B cell (primary cell): ENCODE results near the gene COQ7. TPM values are rescaled to one million over a fixed set of nuclear protein-coding genes. Genes with fewer than 3 reads are reported as not detected.

Experiments used
- ATAC-seq: fragments of 200-7000 bp; cut with Tn5 transposase; one replicate; pipeline ENCODE4 v1.10.0; 2021; ENCODE audit warnings: low read depth, mild to moderate bottlenecking, moderate number of reproducible peaks, moderate library complexity
- CTCF ChIA-PET: fragments of 350-600 bp; sonication (Branson Sonifier 250); formaldehyde crosslinking; loops from one replicate; lab custom pipeline; 2021; ENCODE audit warnings: antibody characterized with exemption, inconsistent platforms; lab: Charles Lee
- POLR2A ChIA-PET: fragments of 350-600 bp; sonication (Branson Sonifier 250); formaldehyde crosslinking; loops from one replicate; lab custom pipeline; 2021; ENCODE audit warnings: antibody characterized with exemption; lab: Charles Lee
- DNase-seq: peaks from one replicate; pipeline ENCODE4 v3.0.0; 2013
- H2AFZ ChIP-seq: 2 replicates; pipeline ENCODE4 v1.6.1; 2012; ENCODE audit warnings: mild to moderate bottlenecking, low read depth, low read length; ENCODE audit not compliant: insufficient read depth, poor library complexity, severe bottlenecking
- H3K27ac ChIP-seq, 2 donors: 1 replicate in 1 of 2; 2 replicates in 1 of 2; pipeline ENCODE4 v1.5.1; 2012 to 2013; ENCODE audit warnings: low read length in 2 of 2, mild to moderate bottlenecking in 2 of 2, moderate library complexity in 1 of 2
- H3K27me3 ChIP-seq, 4 experiments: fragments of 200-600 bp in 1 of 4; sonication (generic) in 1 of 4; replicated peaks in 1 of 4; 1 replicate in 2 of 4; 2 replicates in 2 of 4; pipeline versions ENCODE4 v1.6.1 to v1.7.0; 2013 to 2016; ENCODE audit warnings: low read length in 3 of 4, mild to moderate bottlenecking in 2 of 4, mixed read lengths in 1 of 4, moderate library complexity in 1 of 4; ENCODE audit not compliant: insufficient read depth in 4 of 4, control insufficient read depth in 3 of 4; ENCODE audit errors: control extremely low read depth in 1 of 4
- H3K36me3 ChIP-seq, 2 experiments: replicated peaks in 1 of 2; 1 replicate in 1 of 2; 2 replicates in 1 of 2; pipeline versions ENCODE4 v1.6.1 to v1.7.1; 2013; ENCODE audit warnings: low read length in 1 of 2; ENCODE audit not compliant: insufficient read depth in 2 of 2, control insufficient read depth in 1 of 2; ENCODE audit errors: control extremely low read depth in 1 of 2, extremely low read depth in 1 of 2
- H3K4me1 ChIP-seq, 2 donors: fragments of 200-600 bp in 1 of 2; sonication (generic) in 1 of 2; 1 replicate in 1 of 2; 2 replicates in 1 of 2; pipeline versions ENCODE4 v1.5.1 to v1.6.1; 2013 to 2017; ENCODE audit warnings: low read length in 2 of 2; ENCODE audit not compliant: control insufficient read depth in 2 of 2, insufficient read depth in 2 of 2
- H3K4me2 ChIP-seq: replicated peaks from 2 replicates; pipeline ENCODE3; 2012; ENCODE audit warnings: mild to moderate bottlenecking, low read depth, low read length; ENCODE audit not compliant: poor library complexity, severe bottlenecking
- H3K4me3 ChIP-seq, 5 experiments: fragments of 200-600 bp in 1 of 5; sonication (generic) in 1 of 5; 1 replicate in 3 of 5; 2 replicates in 2 of 5; pipeline versions ENCODE4 v1.5.1 to v1.7.0; 2011 to 2016; ENCODE audit warnings: low read length in 4 of 5, mild to moderate bottlenecking in 4 of 5, low read depth in 2 of 5, control low read depth in 1 of 5, moderate library complexity in 1 of 5; ENCODE audit not compliant: insufficient read depth in 1 of 5; ENCODE audit errors: control extremely low read depth in 1 of 5, extremely low read depth in 1 of 5
- H3K79me2 ChIP-seq: fragments of 200-600 bp; sonication (generic); one replicate; pipeline ENCODE4 v1.6.0; 2016; ENCODE audit warnings: low read length; ENCODE audit not compliant: control insufficient read depth, insufficient read depth
- H3K9ac ChIP-seq: fragments of 200-600 bp; sonication (generic); 2 replicates; pipeline ENCODE4 v1.6.1; 2017; ENCODE audit warnings: mild to moderate bottlenecking, low read length, moderate library complexity
- H3K9me3 ChIP-seq, 3 donors: one replicate each; pipeline versions ENCODE4 v1.6.1 to v1.7.1; 2013; ENCODE audit warnings: low read length in 2 of 3; ENCODE audit not compliant: control insufficient read depth in 2 of 3, insufficient read depth in 1 of 3; ENCODE audit errors: control extremely low read depth in 1 of 3
- H4K20me1 ChIP-seq: 2 replicates; pipeline ENCODE4 v1.6.0; 2012; ENCODE audit warnings: mild to moderate bottlenecking, low read length; ENCODE audit not compliant: insufficient read depth, control insufficient read depth, poor library complexity, severe bottlenecking
- H3K27ac Mint-ChIP-seq: one replicate; pipeline ENCODE4 v1.8.0; 2021; ENCODE audit warnings: mixed read lengths
- H3K27me3 Mint-ChIP-seq: one replicate; pipeline ENCODE4 v1.8.0; 2021; ENCODE audit warnings: mixed read lengths
- H3K4me1 Mint-ChIP-seq: one replicate; pipeline ENCODE4 v1.8.0; 2021; ENCODE audit warnings: mixed read lengths
- H3K4me3 Mint-ChIP-seq: one replicate; pipeline ENCODE4 v1.8.0; 2021; ENCODE audit warnings: mixed read lengths
- H3K9me3 Mint-ChIP-seq: one replicate; pipeline ENCODE4 v1.8.0; 2022; ENCODE audit warnings: mixed read lengths; ENCODE audit not compliant: insufficient read depth
- CTCF ChIP-seq: fragments of 200-600 bp; IDR thresholded peaks from one replicate; pipeline ENCODE4 v1.8.0; 2022; ENCODE audit warnings: antibody characterized with exemption, mild to moderate bottlenecking
- EZH2 ChIP-seq: IDR thresholded peaks from 2 replicates; pipeline ENCODE4 v1.6.1; 2012; ENCODE audit warnings: borderline replicate concordance, low read depth, mild to moderate bottlenecking, moderate library complexity, low read length; ENCODE audit not compliant: insufficient read depth, poor library complexity, severe bottlenecking
- WGBS: methylation state at CpG from one replicate; pipeline ENCODE4 v1.1.5; 2013; ENCODE audit warnings: missing lambda C conversion rate; ENCODE audit not compliant: insufficient coverage; 5-methylcytosine and 5-hydroxymethylcytosine counted together
- intact Hi-C: fragments of 100-400 bp; cut with micrococcal nuclease; formaldehyde crosslinking; loops from one replicate; pipeline ENCODE4 v1.10.0; 2022
- polyA plus RNA-seq: library from polyadenylated mRNA; depleted of rRNA; stranded (reverse); fragments of >200 nt; gene quantifications from 2 replicates; pipeline ENCODE4 v1.2.3, GENCODE V29; 2012
- total RNA-seq, 2 donors: library from RNA; stranded (reverse); fragments of 120-200 nt in 1 of 2; gene quantifications; 1 replicate in 1 of 2; 2 replicates in 1 of 2; pipeline versions ENCODE4 v1.2.3 to v1.2.4, GENCODE V29; 2013 to 2022

COQ7 gene
- total and polyA plus RNA-seq, 2 donors (not counting 1 experiment from before 2014, with no cell fraction given) = 8.1 to 19.4 TPM

GRCh38 chr16:19110537-19111360, 43.3 kb downstream of the COQ7 start:
- ChIA-PET POLR2A (interaction anchor here (0.6 kb wide), 2 partner anchors 79 to 201 kb away, joined by 3 to 7 read pairs; no protein-coding TSS in a partner anchor), CTCF (interaction anchor here (1.5 kb wide), 1 partner anchor 69 kb away, joined by 3 read pairs; no protein-coding TSS in a partner anchor)
- H3K4me1 Mint-ChIP-seq = peaks cover 28% of the 10 kb centered on the region
- no peaks in the 10 kb centered on the region for H3K9me3 Mint-ChIP-seq
- no peak overlapping the region for H3K4me2 ChIP-seq
- H3K27me3 ChIP-seq = peaks cover 0 to 12% (median 0%) of the 10 kb centered on the region in 4 experiments
- no peak overlapping the region for H3K27ac Mint-ChIP-seq
- no peak overlapping the region for H3K4me3 Mint-ChIP-seq
- ATAC-seq = no peak
- peaks cover 13% of the 10 kb centered on the region for H3K27me3 Mint-ChIP-seq
- H3K27ac ChIP-seq = no peak overlapping the region
- no peak overlapping the region for H2AFZ ChIP-seq
- no peaks in the 10 kb centered on the region for H4K20me1 ChIP-seq
- H3K9ac ChIP-seq = no peak overlapping the region
- intact Hi-C loops = no loop called here
- no peaks in the 10 kb centered on the region for H3K9me3 ChIP-seq
- H3K36me3 ChIP-seq = no peaks in the 10 kb centered on the region
- no peak overlapping the region for H3K4me3 ChIP-seq
- WGBS = 100% methylated on average over 1 of the region's 4 CpGs
- peaks cover 8 to 11% of the 10 kb centered on the region in 2 donors for H3K4me1 ChIP-seq
- TF ChIP-seq CTCF = no peak
- TF ChIP-seq EZH2 = no peak
- no peaks in the 10 kb centered on the region for H3K79me2 ChIP-seq
- no peak for DNase-seq

GRCh38 chr16:19112099-19112407, 44.6 kb downstream of the COQ7 start:
- no peak for TF ChIP-seq EZH2
- no peak for TF ChIP-seq CTCF
- intact Hi-C loops = no loop called here
- WGBS = 100% methylated on average over 2 of the region's 2 CpGs
- H3K9me3 Mint-ChIP-seq = no peaks in the 10 kb centered on the region
- H3K27ac Mint-ChIP-seq = no peak overlapping the region
- H4K20me1 ChIP-seq = no peaks in the 10 kb centered on the region
- H3K27ac ChIP-seq = no peak overlapping the region
- no peak overlapping the region for H3K9ac ChIP-seq
- H3K27me3 ChIP-seq = peaks cover 0 to 12% (median 0%) of the 10 kb centered on the region in 4 experiments
- no peak overlapping the region for H2AFZ ChIP-seq
- no peak overlapping the region for H3K4me3 Mint-ChIP-seq
- peaks cover 13% of the 10 kb centered on the region for H3K27me3 Mint-ChIP-seq
- peaks cover 12 to 16% of the 10 kb centered on the region in 2 donors for H3K4me1 ChIP-seq
- no peaks in the 10 kb centered on the region for H3K9me3 ChIP-seq
- DNase-seq (no peak), ATAC-seq (no peak)
- CTCF ChIA-PET = interaction anchor here (0.6 to 0.8 kb wide), 3 partner anchors 24 to 173 kb away, joined by 3 read pairs; no protein-coding TSS in a partner anchor
- H3K79me2 ChIP-seq = no peaks in the 10 kb centered on the region
- no peak overlapping the region for H3K4me3 ChIP-seq
- no peaks in the 10 kb centered on the region for H3K36me3 ChIP-seq
- POLR2A ChIA-PET = no interaction called here
- no peak overlapping the region for H3K4me2 ChIP-seq
- peaks cover 39% of the 10 kb centered on the region for H3K4me1 Mint-ChIP-seq
